ENCODE measurements around the gene EDDM13.
"Not testable (repeated sequence)": the region's sequence is repeated elsewhere in the genome, so short reads cannot be mapped to it uniquely, and the experiment has no call there.

The EDDM13 gene, protein sequence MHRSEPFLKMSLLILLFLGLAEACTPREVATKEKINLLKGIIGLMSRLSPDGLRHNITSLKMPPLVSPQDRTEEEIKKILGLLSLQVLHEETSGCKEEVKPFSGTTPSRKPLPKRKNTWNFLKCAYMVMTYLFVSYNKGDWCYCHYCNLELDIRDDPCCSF

DNA sequence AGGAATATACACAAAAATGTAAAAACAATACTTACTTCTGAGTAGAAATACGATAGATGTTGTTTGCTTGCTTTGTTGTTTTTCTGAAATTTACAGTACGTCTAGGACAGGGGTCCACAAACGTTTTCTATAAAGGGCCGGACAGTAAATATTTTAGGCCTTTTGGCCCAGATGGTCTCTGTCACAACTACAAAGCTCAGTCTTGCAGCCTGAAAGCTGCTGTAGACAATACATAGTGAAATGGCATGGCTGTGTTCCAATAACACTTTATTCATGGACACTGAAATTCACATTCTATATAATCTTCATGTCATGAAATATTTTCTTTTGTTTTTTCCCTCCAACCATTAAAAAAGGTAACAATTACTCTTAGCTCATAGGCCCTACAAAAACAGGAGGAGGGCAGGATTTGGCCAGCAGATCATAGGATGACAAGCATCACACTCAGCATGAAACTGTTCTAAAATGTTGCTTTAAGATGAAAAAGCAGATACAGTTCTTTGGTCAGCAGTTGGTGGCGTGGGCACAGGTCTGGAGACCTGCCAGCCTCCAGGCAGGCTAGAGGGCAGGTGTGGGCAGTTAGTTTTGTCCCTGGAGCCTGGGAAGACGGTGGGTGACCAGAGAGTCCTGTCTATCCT lies at the start of gene EDDM13:
Gene EDDM13, plus strand, starts transcription at position 588 of the 638 bp plus-strand sequence. CDS start 87 bp downstream, outside the sequence.
- DNase-seq (ENCODE audit: low read depth in 3 of 3): no peak

DNA sequence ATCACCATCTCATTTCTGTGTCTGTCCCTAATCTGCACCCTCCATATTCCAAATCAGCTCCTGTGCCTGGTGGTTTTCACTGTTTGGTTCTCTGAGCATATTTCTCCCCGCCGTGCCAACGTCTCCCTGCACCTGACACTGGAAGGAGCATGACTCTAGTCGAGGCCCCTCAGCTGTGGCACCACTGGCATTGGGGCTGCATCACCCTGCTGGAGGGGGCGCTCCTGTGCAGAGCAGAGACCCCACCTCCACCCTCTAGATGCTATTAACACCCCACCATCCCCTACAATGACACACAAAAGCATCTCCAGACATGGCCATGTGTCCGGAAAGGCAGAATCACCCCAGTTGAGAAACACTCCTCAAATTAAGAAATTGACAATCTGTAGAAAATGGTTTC lies 49.6 kb upstream of the EDDM13 start:
- no peak for DNase-seq (ENCODE audit: low read depth in 3 of 3)

DNA sequence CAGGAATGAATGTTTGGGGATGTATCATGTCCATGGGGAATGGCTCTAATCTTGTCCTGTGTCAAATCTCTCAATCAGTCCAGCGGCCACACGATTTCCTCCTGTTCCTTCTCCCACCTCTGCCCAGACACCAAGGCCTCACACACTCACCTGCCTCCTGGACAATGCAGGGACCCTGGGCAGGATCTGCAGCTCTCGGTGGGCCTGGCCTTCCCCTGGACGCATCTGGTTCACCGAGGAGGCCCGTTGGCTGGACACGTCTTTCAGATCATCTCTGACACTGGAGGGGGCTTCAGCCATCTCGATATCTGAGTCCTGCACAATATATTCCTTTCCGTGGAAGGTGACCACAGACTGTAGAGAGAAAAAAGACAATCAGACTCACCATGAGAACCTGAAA lies 49.1 kb upstream of the EDDM13 start:
- no peak for DNase-seq (ENCODE audit: low read depth in 3 of 3)

DNA sequence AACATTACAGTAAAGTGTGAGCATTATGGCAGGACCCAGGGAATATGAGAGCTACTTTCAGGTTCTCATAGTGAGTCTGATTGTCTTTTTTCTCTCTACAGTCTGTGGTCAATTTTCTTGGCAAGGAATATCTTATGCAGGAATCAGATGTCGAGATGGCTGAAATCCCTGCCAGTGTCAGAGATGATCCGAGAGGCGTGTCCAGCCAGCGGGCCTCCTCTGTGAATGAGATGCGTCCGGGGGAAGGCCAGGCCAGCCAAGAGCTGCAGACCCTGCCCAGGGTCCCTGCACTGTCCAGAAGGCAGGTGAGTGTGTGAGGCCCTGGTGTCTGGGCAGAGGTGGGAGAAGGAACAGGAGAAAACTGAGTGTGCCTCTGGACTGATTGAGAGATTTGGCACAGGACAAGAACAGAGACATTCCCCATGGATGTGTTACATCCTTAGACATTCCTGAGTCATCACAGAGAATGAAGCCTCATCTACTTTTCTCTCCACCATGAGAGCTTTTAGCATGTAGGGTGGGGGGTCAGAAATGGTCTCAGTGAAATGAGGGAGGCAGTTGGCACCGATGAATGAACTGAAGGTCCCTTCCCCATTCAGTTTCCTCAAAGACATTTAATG lies 27.3 kb upstream of the EDDM13 start:
- DNase-seq (ENCODE audit: low read depth in 3 of 3): no peak

DNA sequence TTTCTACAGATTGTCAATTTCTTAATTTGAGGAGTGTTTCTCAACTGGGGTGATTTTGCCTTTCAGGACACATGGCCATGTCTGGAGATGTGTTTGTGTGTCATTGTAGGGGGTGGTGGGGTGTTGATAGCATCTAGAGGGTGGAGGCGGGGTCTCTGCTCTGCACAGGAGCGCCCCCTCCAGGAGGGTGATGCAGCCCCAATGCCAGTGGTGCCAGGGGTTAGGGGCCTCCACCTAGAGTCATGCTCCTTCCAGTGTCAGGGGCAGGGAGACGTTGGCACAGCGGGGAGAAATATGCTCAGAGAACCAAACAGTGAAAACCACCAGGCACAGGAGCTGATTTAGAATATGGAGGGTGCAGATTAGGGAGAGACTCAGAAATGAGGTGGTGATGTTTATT lies 26.8 kb upstream of the EDDM13 start:
- DNase-seq (ENCODE audit: low read depth in 3 of 3): not testable (repeated sequence)

DNA sequence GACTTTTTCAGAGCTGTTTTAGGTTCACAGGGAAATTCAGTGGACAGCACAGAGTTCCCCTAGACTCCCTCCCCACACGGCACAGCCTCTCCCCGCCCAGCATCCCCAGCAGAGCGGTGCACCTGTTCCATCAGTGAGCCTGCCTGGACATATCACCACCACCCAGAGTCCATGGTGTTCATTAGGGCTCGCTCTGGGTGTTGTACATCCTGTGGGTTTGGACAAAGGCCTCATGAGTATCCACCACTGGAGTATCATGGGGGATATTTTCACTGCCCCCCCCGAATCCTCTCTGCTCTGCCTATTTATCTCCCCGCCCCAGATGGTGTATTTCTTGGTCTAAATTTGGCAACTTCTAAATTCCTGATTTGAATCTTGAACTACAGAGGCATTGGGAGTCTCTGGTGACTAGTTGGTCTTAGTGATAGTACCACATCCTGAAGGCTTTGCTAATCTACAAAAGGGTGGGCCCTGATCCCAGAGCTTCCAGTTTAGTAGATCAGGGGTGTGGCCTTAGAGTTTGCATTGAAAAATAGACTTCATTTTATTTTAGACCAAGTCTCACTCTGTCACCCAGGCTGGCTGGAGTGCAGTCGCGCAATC lies 23.7 kb upstream of the EDDM13 start:
- DNase-seq (ENCODE audit: low read depth in 3 of 3): not testable (repeated sequence)

DNA sequence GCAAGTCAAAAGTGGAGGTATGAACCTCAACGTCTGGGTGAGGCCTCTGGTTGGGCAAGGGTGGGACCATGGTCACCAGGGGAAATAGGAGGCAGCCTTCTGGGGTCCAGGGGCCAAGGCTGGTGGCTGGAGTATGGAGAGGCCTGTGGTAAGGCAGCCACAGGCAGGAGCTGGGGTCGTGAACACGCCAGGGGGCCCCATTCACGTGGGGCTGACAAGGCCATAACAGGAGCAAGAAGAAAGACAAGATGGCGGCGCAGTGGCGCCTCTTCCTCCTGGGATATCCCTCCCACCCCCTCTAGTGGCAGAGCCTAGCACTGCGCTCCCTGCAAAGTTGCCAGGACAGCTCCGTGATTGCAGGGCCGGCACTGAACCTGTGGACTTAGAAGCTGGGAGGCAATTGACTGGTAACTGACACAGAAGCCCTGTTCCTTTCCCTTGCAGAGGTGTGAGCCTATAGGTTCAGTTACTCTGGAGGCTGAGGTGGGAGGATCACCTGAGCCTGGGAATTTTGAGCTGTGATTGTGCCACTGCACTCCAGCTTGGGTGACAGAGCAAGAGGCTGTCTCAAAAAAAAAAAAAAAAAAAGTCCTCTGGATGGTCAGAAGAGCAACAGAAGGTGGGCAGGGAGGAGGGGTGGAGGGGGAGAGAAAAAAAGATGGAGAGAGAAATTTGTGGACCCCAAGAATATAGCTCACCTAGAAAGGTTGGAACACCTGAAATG lies 19.7 kb upstream of the EDDM13 start:
- peak; percentile 26 to 45 (median 30) for DNase-seq (ENCODE audit: low read depth in 3 of 3)

DNA sequence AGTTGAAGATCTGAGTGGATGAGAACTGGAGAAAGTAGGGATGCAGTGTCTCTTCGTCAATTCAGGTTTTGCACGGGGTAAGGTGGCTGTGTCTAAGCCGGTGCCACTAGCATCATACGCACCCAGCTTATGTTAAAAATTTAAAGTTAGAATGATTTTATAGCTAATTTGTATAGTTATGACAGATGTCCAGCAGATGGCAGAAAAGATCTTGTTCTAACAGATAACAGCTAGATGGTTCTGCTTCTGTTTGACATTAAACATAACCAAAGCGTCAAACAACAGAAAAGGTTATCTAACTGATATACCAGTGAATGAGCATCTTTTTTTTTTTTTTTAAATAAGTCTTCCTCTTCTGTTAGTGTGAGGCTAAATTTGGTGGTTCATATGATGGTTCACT lies 18.8 kb upstream of the EDDM13 start:
- DNase-seq (ENCODE audit: low read depth in 3 of 3): no peak

DNA sequence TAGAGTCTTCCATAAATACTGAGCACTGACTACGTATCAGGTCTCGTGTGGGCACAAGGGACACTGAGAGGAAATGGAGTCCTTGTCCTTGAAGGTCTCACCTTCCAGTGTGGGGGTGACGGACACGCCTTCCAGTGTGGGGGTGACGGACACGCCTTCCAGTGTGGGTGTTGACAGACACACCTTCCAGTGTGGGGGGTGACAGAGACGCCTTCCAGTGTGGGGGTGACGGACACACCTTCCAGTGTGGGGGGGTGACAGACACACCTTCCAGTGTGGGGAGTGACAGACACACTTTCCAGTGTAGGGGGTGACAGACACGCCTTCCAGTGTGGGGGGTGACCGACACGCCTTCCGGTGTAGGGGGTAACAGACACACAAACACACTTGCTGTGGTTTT lies 14.3 kb upstream of the EDDM13 start:
- DNase-seq (ENCODE audit: low read depth in 3 of 3): no peak

DNA sequence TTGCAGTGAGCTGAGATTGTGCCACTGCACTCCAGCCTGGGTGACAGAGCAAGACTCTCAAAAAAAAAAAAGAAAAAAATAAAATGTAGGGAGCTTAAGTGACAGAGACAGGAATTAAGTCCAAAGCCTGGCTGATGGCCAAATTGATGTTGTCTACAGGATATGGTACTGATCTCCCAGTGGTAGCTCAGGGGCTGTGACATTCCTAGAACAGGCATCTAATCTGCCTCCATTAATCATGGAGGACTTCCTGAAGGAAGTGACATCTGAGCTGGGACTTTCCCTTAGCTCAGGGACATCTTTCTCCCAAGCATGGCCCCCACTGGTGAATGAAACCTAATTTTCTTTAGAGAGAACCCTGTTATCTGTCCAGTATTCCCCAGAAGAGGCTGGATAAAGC lies 11.4 kb upstream of the EDDM13 start:
- DNase-seq (ENCODE audit: low read depth in 3 of 3): no peak

DNA sequence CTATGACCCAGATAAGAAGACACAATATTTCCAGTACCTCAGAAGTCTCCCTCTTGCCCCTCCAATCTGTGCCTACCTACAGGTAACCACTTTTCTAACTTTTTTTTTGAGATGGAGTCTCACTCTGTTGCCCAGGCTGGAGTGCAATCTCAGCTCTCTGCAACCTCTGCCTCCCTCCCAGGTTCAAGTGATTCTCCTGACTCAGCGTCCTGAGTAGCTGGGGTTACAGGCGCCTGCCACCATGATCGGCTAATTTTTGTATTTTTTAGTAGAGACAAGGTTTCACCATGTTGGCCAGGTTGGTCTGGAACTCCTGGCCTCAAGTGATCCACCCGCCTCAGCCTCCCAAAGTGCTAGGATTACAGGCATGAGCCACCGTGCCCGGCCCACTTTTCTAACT lies 10.6 kb upstream of the EDDM13 start:
- DNase-seq (ENCODE audit: low read depth in 3 of 3): not testable (repeated sequence)

DNA sequence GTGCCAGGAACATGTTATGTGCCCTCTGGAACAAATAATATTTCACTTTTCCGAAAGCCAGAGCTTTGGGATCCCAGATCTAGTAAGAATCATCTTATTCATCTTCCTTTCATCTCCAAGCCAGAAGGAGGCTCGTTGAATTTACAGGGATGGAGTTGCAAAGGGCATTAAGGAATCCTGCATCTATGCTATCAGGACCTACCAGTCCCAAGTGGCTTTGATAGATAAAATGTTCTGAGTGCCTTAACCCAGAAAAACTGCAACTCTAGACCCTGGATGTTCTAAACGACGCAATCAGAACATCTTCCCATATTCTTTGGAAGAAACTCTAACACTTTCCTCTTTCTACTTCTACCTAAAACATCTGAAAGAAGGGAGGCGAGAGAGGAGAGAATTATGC lies 9.2 kb upstream of the EDDM13 start:
- DNase-seq (ENCODE audit: low read depth in 3 of 3): no peak

DNA sequence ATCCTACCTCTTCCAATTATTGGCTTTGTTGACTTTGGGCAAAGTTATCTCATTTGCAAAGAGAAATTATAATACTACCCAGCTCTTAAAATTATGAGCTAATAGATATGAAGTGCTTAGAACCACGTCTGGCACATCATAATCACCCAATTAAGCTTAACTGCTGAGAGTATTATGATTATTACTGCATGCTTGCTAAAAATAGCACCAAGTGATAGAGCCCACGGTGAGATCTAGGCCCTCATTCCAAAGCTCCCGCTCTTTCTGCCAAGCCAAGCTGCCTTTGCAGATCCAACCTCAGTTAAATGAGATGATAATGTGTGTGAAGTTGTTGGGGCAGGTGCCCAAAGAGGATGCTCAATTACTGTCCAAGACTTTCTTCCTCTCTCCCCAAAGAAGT lies 6.5 kb upstream of the EDDM13 start:
- no peak for DNase-seq (ENCODE audit: low read depth in 3 of 3)

DNA sequence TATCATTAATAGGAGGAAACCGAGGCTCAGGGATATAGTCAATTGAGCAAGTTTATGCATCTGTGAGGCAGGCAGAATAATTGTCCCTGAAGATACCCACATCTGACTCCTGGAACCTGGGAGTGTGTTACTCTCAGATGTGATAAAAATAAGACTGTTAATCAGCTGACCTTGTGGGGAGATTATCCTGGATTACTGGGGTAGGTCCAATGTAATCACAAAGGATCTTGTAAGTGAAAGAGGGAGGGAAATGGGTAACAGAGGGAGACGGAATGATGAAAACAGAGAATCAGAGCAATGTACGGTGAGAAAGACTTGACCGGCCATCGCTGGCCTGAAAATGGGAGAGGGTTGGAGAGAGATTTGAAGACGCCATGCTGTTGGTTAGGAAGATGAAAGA lies 3.2 kb upstream of the EDDM13 start:
- DNase-seq (ENCODE audit: low read depth in 3 of 3): no peak

DNA sequence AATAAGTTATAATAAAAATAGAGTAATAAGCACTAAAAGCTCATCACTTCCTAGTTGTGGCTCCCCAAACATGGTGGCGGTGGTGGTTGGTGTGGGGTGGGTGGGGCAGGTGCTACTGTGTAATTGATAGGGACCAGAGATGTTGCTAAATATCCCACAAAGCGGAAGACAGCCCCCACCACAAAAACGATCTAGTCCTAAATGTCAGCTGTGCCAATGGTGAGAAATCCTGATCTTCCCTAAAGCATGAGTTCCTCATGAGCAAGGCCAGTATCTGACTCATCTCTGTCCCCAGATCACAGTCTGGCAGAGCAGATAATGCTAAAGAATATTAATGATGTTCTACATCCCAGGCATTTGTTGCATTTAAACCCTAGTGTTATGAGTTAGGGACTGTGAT lies 1.9 kb upstream of the EDDM13 start:
- no peak for DNase-seq (ENCODE audit: low read depth in 3 of 3)

DNA sequence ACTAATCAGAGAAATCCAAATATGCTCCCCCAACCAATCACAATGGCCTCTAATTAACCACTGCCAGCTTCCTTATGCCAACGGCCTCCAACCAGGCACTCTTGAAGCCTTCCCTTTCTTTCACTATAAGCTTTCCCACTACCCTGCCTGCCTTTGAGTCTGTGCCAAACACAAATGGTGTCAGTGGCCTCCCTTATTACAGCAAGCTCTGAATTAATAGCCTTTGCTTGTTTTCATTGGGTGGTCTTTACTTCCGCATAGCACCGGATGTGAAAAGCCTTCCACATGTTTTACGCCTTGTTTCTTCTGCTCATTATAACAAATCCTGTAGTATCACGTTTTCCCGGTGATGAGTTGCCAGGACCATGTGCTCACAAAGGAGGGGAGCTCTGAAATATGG lies 1.4 kb upstream of the EDDM13 start:
- DNase-seq (ENCODE audit: low read depth in 3 of 3): no peak

DNA sequence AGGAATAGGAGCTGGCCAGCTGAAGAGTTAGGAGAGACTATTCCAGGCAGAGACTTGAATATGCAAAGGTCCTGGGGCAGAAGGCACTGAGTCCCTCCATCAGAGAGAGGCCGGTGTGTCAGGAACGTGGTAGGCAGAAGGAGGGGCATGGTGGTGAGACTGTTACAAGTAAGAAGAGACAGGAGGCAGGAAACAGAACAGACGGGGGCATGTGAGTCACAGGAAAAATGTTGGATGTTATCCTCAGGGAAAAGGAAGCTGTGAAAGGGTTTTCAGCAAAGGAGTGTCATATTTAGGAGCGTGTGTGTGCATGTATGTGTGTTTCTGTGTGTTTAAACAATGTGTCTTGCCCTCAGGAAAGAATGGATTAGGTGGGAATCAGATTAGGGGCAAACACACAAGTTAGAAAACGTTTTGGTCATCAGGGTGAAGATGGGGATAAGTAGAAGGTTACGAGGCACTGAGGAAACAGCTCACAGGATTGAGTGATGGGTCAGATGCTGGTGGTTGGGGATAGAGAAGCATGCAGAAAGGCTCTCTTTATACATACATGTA lies 1.1 kb downstream of the EDDM13 start:
- no peak for DNase-seq (ENCODE audit: low read depth in 3 of 3)

DNA sequence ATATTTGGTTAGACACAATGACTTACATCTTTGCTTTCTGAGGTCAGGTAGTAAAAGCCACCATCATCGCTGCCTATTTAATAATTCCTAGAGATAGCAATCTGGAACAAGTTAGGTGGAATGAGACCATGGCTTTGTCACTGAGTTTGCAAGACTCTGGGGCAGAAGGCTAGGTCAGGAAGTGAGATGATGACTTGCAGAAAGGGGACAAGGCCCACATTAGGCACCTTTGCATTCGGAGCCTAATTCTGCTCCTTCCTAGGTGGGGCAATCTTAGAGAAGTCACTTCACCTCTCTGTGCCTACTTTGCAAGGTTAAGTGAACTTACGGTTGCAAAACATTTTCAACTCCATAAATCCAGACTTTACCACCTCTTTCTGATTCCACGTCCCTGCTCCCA lies 10.3 kb downstream of the EDDM13 start:
- no peak for DNase-seq (ENCODE audit: low read depth in 3 of 3)

DNA sequence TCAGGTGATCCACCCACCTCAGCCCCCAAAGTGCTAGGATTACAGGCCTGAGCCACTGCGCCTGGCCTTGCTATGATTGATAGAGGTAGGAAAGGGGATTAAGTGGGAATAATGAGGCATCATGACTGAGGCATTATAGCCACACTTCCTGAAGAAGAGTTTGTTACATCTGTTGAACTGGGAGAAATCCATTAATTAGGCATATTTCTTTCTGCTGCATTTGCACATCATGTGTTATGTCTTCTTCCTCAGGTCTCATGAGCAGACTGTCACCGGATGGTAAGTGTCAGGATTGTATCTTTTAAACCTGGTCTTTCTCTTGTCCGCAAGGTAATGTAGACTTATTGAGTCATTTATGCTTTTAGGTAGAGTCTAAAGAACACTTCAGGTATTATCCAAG lies 12.2 kb downstream of the EDDM13 start:
- DNase-seq (ENCODE audit: low read depth in 3 of 3): no peak

DNA sequence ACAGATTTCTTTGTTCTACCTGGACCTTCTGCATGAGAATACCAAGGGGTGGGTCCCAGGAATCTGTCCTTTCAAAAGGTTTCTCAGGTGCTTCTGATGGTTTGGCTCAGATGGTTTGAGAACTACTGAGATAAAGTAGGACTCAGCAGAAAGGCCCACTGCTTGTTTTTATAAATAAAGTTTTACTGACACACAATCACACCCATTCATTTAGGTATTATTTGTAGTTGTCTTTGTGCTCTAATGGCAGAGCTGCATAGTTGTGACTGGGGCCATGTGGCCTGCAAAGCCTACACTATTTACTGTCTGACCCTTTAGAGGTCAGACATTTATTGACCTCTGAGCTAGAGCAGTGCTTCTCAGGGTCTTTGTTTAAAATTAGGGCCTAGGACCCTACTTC lies 17.6 kb downstream of the EDDM13 start:
- DNase-seq (ENCODE audit: low read depth in 3 of 3): no peak

DNA sequence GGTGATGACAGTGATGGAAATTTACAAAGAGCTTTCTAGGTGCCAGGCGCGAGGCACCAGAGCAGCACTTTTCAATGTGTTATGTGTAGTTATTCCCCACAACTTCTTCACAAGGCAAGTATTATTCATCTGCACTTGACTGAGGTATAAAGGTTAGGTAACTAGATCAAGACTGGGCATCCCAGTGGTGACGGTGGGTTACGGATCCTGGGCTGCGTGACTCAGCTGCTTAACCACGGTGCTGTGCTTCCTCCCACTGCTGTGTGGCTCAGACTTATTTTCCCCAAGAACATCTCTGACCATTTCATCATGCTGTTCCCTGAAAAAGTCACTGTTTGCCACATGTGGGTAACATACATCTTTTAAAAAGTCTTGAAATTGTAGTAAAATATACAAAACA lies 19.3 kb downstream of the EDDM13 start:
- no peak for DNase-seq (ENCODE audit: low read depth in 3 of 3)

DNA sequence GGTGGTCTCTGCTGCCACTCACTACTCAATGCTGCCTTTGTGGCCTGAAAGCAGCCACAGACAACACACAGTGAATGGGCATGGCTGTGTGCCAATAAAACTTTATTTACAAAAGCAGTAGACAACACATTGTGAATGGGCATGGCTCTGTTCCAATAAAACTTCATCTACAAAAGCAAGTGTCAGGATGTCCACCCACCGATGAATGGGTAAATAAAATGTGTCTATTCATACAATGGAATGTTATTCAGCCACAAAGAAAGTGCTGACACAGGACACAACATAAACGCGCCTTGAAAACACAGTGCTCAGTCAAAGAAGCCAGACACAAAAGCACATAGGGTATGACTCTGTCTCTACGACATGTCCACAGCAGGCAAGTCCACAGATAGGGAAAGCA lies 22.0 kb downstream of the EDDM13 start:
- DNase-seq (ENCODE audit: low read depth in 3 of 3): no peak

Measured in stimulated activated CD4-positive, alpha-beta T cell treated with anti-CD3 and anti-CD28 coated beads, TNF-alpha, amount 100 ng/mL, for 4 hours (primary cell).